H1 (cell line): ENCODE measurements around the gene BPHL. TPM values are rescaled to one million over a fixed set of nuclear protein-coding genes. Genes with fewer than 3 reads are reported as not detected.
A peak's percentile ranks its signal among the peaks of the same experiment; 100 is the strongest.

Source experiments
- BACH1 ChIP-seq: IDR thresholded peaks from 2 replicates; pipeline ENCODE4 v1.6.1; 2012; ENCODE audit warnings: low read length, improper control_type of control experiment
- BRCA1 ChIP-seq: IDR thresholded peaks from 2 replicates; pipeline ENCODE4 v1.6.1; 2012; ENCODE audit warnings: low read depth, low read length, improper control_type of control experiment
- CBX5 ChIP-seq: fragments of 300-800, 300-1000 bp; sonication (generic); IDR thresholded peaks from 2 replicates; pipeline ENCODE4 v1.7.1; 2016; ENCODE audit warnings: antibody characterized with exemption, low read length, low read depth
- CTCF ChIP-seq, 3 experiments: IDR thresholded peaks; 1 replicate in 2 of 3; 2 replicates in 1 of 3; pipeline versions ENCODE4 v1.5.1 to v1.6.1; 2011; ENCODE audit warnings: low read length in 3 of 3, mild to moderate bottlenecking in 3 of 3, inconsistent platforms in 2 of 3, low read depth in 1 of 3, moderate library complexity in 1 of 3; ENCODE audit not compliant: insufficient read depth in 1 of 3; ENCODE audit errors: control extremely low read depth in 1 of 3
- E2F6 ChIP-seq: IDR thresholded peaks from 2 replicates; pipeline ENCODE4 v1.6.1; 2012; ENCODE audit warnings: inconsistent platforms
- KDM4A ChIP-seq: IDR thresholded peaks from one replicate; pipeline ENCODE4 v1.7.1; 2012; ENCODE audit warnings: low read depth, mild to moderate bottlenecking, moderate library complexity, low read length, inconsistent platforms; ENCODE audit not compliant: severe bottlenecking
- MAX ChIP-seq: IDR thresholded peaks from 2 replicates; pipeline ENCODE4 v1.6.1; 2012; ENCODE audit warnings: inconsistent platforms
- POLR2AphosphoS5 ChIP-seq: IDR thresholded peaks from 2 replicates; pipeline ENCODE4 v1.6.1; 2011; ENCODE audit warnings: low read depth, low read length
- RBBP5 ChIP-seq: IDR thresholded peaks from 2 replicates; pipeline ENCODE4 v1.7.1; 2012; ENCODE audit warnings: low read depth, mild to moderate bottlenecking, inconsistent platforms, low read length, moderate library complexity, borderline replicate concordance
- SIN3A ChIP-seq, 2 experiments: IDR thresholded peaks in 1 of 2; conservative IDR thresholded peaks in 1 of 2; 2 replicates each; pipeline ENCODE4 v1.6.1; 2011 to 2012; ENCODE audit warnings: low read length in 2 of 2, improper control_type of control experiment in 1 of 2, low read depth in 1 of 2, mild to moderate bottlenecking in 1 of 2
- SP2 ChIP-seq: IDR thresholded peaks from 2 replicates; pipeline ENCODE4 v1.6.1; 2012; ENCODE audit warnings: mild to moderate bottlenecking, low read length, inconsistent platforms
- TAF1 ChIP-seq: IDR thresholded peaks from 2 replicates; pipeline ENCODE4 v1.6.1; 2011; ENCODE audit warnings: mild to moderate bottlenecking, low read depth, low read length
- TBP ChIP-seq: IDR thresholded peaks from 2 replicates; pipeline ENCODE4 v1.6.1; 2011; ENCODE audit warnings: low read depth, low read length, improper control_type of control experiment
- TEAD4 ChIP-seq: IDR thresholded peaks from 2 replicates; pipeline ENCODE4 v1.6.1; 2012; ENCODE audit warnings: low read depth, low read length, inconsistent platforms, mixed read lengths
- polyA plus RNA-seq, 7 experiments: library from polyadenylated mRNA; depleted of rRNA in 3 of 7; stranded (reverse) in 5 of 7; unstranded in 2 of 7; fragments of >200 nt in 5 of 7; fragments of 200-250 nt in 2 of 7; gene quantifications; 1 replicate in 5 of 7; 2 replicates in 1 of 7; 4 replicates in 1 of 7; pipeline versions ENCODE4 v1.2.1 to v1.2.3, GENCODE V29; 2011 to 2013; ENCODE audit warnings: missing spikeins in 2 of 7, mixed read lengths in 2 of 7
- total RNA-seq: library from RNA; stranded (reverse); fragmentation: NEBNext Ultra II Directional; extraction: Animal tissue kit (Norgen Biotek cat#: 25700); gene quantifications from 2 replicates; pipeline ENCODE4 v1.2.1, GENCODE V29; 2021

The BPHL gene
- total and polyA plus RNA-seq, 2 of the 8 experiments (the other 6 are each of a cell fraction or from before 2014, with no cell fraction given): 24.4 to 36.4 TPM

- TF ChIP-seq E2F6 (no peak; the same call in 1 of the 2 replicates), RBBP5 (peak; percentile 67; the same call in 1 of the 2 replicates), SIN3A (conservative IDR thresholded peaks at IDR 0.05 in 1 of 2, IDR thresholded peaks at IDR 0.05 in 1 of 2; ENCODE audit: low read depth in 1 of 2, low read length in 2 of 2) (peak in 1 of 2 experiments; percentile 75; a peak in 2 of 4 replicates), CBX5 (no peak), CTCF (IDR thresholded peaks at IDR 0.05; ENCODE audit: control extremely low read depth in 1 of 3, insufficient read depth in 1 of 3, low read depth in 1 of 3, low read length in 3 of 3) (peak in 1 of 3 experiments; percentile 9; a peak in 2 of 4 replicates), TBP (no peak), KDM4A (peak; percentile 93), POLR2AphosphoS5 (no peak; the same call in 1 of the 2 replicates), BACH1 (peak; percentile 22; the same call in 1 of the 2 replicates), BRCA1 (no peak), TEAD4 (no peak), TAF1 (peak; percentile 52), MAX (peak; percentile 37; the same call in 1 of the 2 replicates), SP2 (no peak)
These were observed 44.2 kb downstream of the BPHL start (continued) for GRCh38 chr6:3162565-3163247.
